ENCODE results near the gene CYP21A2.
"Not testable (repeated sequence)": the region's sequence is repeated elsewhere in the genome, so short reads cannot be mapped to it uniquely, and the experiment has no call there.

Gene CYP21A2

GRCh38 chr6:32007086-32007485 is 31.1 kb upstream of the CYP21A2 start:
- not testable (repeated sequence) for H3K36me3 ChIP-seq (ENCODE audit: insufficient read depth); H3K4me3 ChIP-seq (IDR thresholded peaks at IDR 0.05; ENCODE audit: insufficient read depth, low read depth, low read length); H3K27me3 ChIP-seq (ENCODE audit: insufficient read depth, low read depth); H3K4me1 ChIP-seq (ENCODE audit: low read depth, poor library complexity, severe bottlenecking); H3K27ac ChIP-seq; H4K20me1 ChIP-seq (ENCODE audit: insufficient read depth); H2AFZ ChIP-seq (ENCODE audit: low read depth); H3K79me2 ChIP-seq (ENCODE audit: insufficient read depth, low read depth); H3K9ac ChIP-seq; H3K4me2 ChIP-seq

DNA sequence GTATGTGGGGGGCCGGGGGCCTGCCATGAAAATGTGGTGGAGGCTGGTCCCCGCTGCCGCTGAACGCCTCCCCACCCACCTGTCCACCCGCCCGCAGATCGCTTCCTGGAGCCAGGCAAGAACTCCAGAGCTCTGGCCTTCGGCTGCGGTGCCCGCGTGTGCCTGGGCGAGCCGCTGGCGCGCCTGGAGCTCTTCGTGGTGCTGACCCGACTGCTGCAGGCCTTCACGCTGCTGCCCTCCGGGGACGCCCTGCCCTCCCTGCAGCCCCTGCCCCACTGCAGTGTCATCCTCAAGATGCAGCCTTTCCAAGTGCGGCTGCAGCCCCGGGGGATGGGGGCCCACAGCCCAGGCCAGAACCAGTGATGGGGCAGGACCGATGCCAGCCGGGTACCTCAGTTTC is 30.2 kb upstream of the CYP21A2 start:
- not testable (repeated sequence) for H3K4me2 ChIP-seq; H3K9ac ChIP-seq; H3K27me3 ChIP-seq (ENCODE audit: insufficient read depth, low read depth); H2AFZ ChIP-seq (ENCODE audit: low read depth); H3K4me1 ChIP-seq (ENCODE audit: low read depth, poor library complexity, severe bottlenecking); H4K20me1 ChIP-seq (ENCODE audit: insufficient read depth); H3K27ac ChIP-seq; H3K4me3 ChIP-seq (IDR thresholded peaks at IDR 0.05; ENCODE audit: insufficient read depth, low read depth, low read length); H3K79me2 ChIP-seq (ENCODE audit: insufficient read depth, low read depth); H3K36me3 ChIP-seq (ENCODE audit: insufficient read depth)

DNA sequence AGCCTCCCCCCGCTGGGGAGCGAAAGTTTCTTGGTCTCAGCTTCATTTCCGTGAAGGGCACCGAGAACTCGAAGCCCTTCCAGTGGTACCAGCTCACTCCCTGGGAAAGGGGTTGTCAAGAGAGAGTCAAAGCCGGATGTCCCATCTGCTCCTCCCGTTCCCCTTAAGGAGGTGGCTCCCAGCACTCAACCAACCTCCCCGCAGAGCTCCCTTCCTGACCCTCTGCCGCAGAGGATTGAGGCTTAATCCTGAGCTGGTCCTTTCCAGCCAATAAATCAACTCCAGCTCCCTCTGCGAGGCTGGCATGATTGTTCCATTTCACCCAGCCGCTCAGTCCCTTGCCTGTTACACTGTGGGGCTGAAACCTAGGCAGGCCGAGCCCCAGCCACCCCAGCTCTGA is 29.6 kb upstream of the CYP21A2 start:
- not testable (repeated sequence) for H3K4me2 ChIP-seq; H3K4me3 ChIP-seq (IDR thresholded peaks at IDR 0.05; ENCODE audit: insufficient read depth, low read depth, low read length); H3K27ac ChIP-seq; H3K27me3 ChIP-seq (ENCODE audit: insufficient read depth, low read depth); H3K4me1 ChIP-seq (ENCODE audit: low read depth, poor library complexity, severe bottlenecking); H3K36me3 ChIP-seq (ENCODE audit: insufficient read depth); H3K79me2 ChIP-seq (ENCODE audit: insufficient read depth, low read depth); H4K20me1 ChIP-seq (ENCODE audit: insufficient read depth); H3K9ac ChIP-seq; H2AFZ ChIP-seq (ENCODE audit: low read depth)

GRCh38 chr6:32009537-32009936 is 28.7 kb upstream of the CYP21A2 start:
- not testable (repeated sequence) for H4K20me1 ChIP-seq (ENCODE audit: insufficient read depth)

GRCh38 chr6:32010856-32011530 is 27.2 kb upstream of the CYP21A2 start:
- H3K36me3 ChIP-seq (ENCODE audit: insufficient read depth); H3K4me3 ChIP-seq (IDR thresholded peaks at IDR 0.05; ENCODE audit: insufficient read depth, low read depth, low read length); H3K4me2 ChIP-seq; H3K9ac ChIP-seq; H4K20me1 ChIP-seq (ENCODE audit: insufficient read depth); H3K79me2 ChIP-seq (ENCODE audit: insufficient read depth, low read depth); H3K27me3 ChIP-seq (ENCODE audit: insufficient read depth, low read depth); H2AFZ ChIP-seq (ENCODE audit: low read depth); H3K4me1 ChIP-seq (ENCODE audit: low read depth, poor library complexity, severe bottlenecking); H3K27ac ChIP-seq: not testable (repeated sequence)

More at GRCh38 chr6:32009537-32009936, 28.7 kb upstream of the CYP21A2 start:
- not testable (repeated sequence) for H3K27ac ChIP-seq; H3K36me3 ChIP-seq (ENCODE audit: insufficient read depth); H3K79me2 ChIP-seq (ENCODE audit: insufficient read depth, low read depth); H3K9ac ChIP-seq; H3K4me3 ChIP-seq (IDR thresholded peaks at IDR 0.05; ENCODE audit: insufficient read depth, low read depth, low read length); H2AFZ ChIP-seq (ENCODE audit: low read depth); H3K27me3 ChIP-seq (ENCODE audit: insufficient read depth, low read depth); H3K4me2 ChIP-seq; H3K4me1 ChIP-seq (ENCODE audit: low read depth, poor library complexity, severe bottlenecking)

DNA sequence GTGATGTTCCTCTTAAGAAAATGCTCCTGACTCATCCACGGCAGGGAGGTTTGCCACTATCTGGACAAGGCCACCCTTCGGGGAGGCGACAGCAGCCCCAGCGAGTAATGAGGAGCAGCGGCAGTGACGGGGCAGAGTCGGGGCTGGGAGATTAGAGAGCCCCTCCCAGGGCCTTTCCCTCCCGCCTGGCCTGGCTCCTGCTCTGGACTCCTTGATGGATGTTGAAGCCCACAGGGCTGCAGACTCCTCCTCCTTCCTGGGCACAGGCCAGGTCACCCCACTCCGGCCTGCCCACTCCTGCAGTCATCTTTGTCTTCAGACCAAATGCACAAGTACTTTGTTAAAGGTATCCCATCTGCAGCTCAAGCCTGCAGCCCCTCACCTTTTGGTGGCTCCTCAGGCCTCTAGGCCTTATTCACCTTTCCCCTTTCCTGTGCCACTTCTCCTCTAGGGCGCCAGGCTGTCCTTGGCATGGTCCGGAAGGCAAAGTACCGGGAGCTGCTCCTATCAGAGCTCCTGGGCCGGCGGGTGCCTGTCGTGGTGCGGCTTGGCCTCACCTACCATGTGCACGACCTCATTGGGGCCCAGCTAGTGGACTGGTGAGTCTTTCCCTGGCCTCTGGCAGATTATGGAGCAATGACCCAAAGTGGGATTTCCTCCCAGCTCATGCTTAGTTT is 25.1 kb upstream of the CYP21A2 start:
- H4K20me1 ChIP-seq (ENCODE audit: insufficient read depth); H2AFZ ChIP-seq (ENCODE audit: low read depth); H3K4me1 ChIP-seq (ENCODE audit: low read depth, poor library complexity, severe bottlenecking); H3K9ac ChIP-seq; H3K4me3 ChIP-seq (IDR thresholded peaks at IDR 0.05; ENCODE audit: insufficient read depth, low read depth, low read length); H3K27ac ChIP-seq; H3K27me3 ChIP-seq (ENCODE audit: insufficient read depth, low read depth); H3K79me2 ChIP-seq (ENCODE audit: insufficient read depth, low read depth); H3K4me2 ChIP-seq; H3K36me3 ChIP-seq (ENCODE audit: insufficient read depth): not testable (repeated sequence)

GRCh38 chr6:32013738-32014137 is 24.5 kb upstream of the CYP21A2 start:
- H4K20me1 ChIP-seq (ENCODE audit: insufficient read depth); H3K27ac ChIP-seq; H3K4me3 ChIP-seq (IDR thresholded peaks at IDR 0.05; ENCODE audit: insufficient read depth, low read depth, low read length); H3K4me1 ChIP-seq (ENCODE audit: low read depth, poor library complexity, severe bottlenecking); H3K36me3 ChIP-seq (ENCODE audit: insufficient read depth); H3K27me3 ChIP-seq (ENCODE audit: insufficient read depth, low read depth); H2AFZ ChIP-seq (ENCODE audit: low read depth); H3K79me2 ChIP-seq (ENCODE audit: insufficient read depth, low read depth); H3K9ac ChIP-seq; H3K4me2 ChIP-seq: not testable (repeated sequence)

DNA sequence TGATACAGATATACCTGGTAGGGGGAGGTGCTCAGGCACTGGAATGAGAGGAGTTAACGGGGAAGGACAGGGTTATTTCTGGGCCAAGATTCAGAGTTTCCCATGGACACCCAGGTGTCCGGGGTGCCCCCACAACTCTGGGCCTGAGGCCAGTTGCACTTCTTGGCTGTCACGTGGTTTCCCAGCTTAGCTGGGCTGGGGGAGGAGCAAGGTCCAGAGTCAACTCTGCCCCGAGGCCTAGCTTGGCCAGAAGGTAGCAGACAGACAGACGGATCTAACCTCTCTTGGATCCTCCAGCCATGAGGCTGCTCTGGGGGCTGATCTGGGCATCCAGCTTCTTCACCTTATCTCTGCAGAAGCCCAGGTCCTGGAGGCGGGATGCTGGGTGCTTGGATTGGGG is 23.7 kb upstream of the CYP21A2 start, which contains the start of gene C4B:
Gene C4B (plus strand): TSS at position 249 of the 400 bp plus-strand sequence. CDS start 51 bp downstream, at position 300.
- not testable (repeated sequence) for H4K20me1 ChIP-seq (ENCODE audit: insufficient read depth); H2AFZ ChIP-seq (ENCODE audit: low read depth); H3K4me2 ChIP-seq; H3K9ac ChIP-seq; H3K4me1 ChIP-seq (ENCODE audit: low read depth, poor library complexity, severe bottlenecking); H3K27me3 ChIP-seq (ENCODE audit: insufficient read depth, low read depth); H3K27ac ChIP-seq; H3K79me2 ChIP-seq (ENCODE audit: insufficient read depth, low read depth); H3K36me3 ChIP-seq (ENCODE audit: insufficient read depth); H3K4me3 ChIP-seq (IDR thresholded peaks at IDR 0.05; ENCODE audit: insufficient read depth, low read depth, low read length)

DNA sequence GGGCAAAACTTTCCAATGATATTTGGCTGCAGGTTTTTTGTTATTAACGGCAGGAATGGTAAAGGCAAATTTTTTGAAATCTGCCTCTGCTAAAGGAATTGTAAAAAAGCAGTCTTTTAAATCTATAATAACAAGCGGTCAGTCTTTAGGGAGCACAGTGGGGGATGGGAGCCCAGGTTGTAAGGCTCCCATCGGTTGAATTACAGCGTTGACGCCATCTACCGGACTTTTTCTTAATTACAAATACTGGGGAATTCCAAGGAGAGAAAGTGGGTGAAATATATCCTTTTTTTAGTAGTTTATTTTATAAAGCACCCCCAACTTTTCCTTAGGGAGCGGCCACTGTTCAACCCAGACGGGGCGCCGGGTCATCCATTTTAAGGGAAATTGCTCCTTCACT is 16.1 kb upstream of the CYP21A2 start:
- not testable (repeated sequence) for H3K27ac ChIP-seq; H2AFZ ChIP-seq (ENCODE audit: low read depth); H3K27me3 ChIP-seq (ENCODE audit: insufficient read depth, low read depth); H3K9ac ChIP-seq; H3K4me3 ChIP-seq (IDR thresholded peaks at IDR 0.05; ENCODE audit: insufficient read depth, low read depth, low read length); H3K4me2 ChIP-seq; H3K36me3 ChIP-seq (ENCODE audit: insufficient read depth); H4K20me1 ChIP-seq (ENCODE audit: insufficient read depth); H3K79me2 ChIP-seq (ENCODE audit: insufficient read depth, low read depth); H3K4me1 ChIP-seq (ENCODE audit: low read depth, poor library complexity, severe bottlenecking)

DNA sequence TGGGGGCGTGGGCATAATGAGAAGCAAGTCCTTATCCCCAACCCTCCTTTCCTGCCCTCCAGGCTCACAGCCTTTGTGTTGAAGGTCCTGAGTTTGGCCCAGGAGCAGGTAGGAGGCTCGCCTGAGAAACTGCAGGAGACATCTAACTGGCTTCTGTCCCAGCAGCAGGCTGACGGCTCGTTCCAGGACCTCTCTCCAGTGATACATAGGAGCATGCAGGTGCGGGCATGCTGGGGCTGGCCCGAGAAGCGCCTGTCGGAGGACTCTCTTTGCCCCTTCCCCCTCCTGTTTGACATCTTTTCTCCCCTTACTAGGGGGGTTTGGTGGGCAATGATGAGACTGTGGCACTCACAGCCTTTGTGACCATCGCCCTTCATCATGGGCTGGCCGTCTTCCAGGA is 9.6 kb upstream of the CYP21A2 start:
- H3K79me2 ChIP-seq (ENCODE audit: insufficient read depth, low read depth); H3K9ac ChIP-seq; H4K20me1 ChIP-seq (ENCODE audit: insufficient read depth); H3K4me1 ChIP-seq (ENCODE audit: low read depth, poor library complexity, severe bottlenecking); H3K27ac ChIP-seq; H2AFZ ChIP-seq (ENCODE audit: low read depth); H3K36me3 ChIP-seq (ENCODE audit: insufficient read depth); H3K4me3 ChIP-seq (IDR thresholded peaks at IDR 0.05; ENCODE audit: insufficient read depth, low read depth, low read length); H3K27me3 ChIP-seq (ENCODE audit: insufficient read depth, low read depth); H3K4me2 ChIP-seq: not testable (repeated sequence)
